Endothelial cell of umbilical vein (primary cell): Measurements from ENCODE around the gene TTF1. TPM values are rescaled to one million over a fixed set of nuclear protein-coding genes. Genes with fewer than 3 reads are reported as not detected.

Experiments used
- BruUV-seq: library from RNA; stranded (reverse); fragments of 400-500 nt; replicated peaks from 2 replicates; lab custom pipeline; 2021; lab: Mats Ljungman, UMichigan
- CTCF ChIA-PET: fragments of 300-600, 350-600 bp; sonication (Branson Sonifier 250); formaldehyde crosslinking; loops from one replicate; lab custom pipeline; 2021; ENCODE audit warnings: antibody characterized with exemption, inconsistent platforms; lab: Charles Lee
- POLR2A ChIA-PET: fragments of 300-600, 350-600 bp; sonication (Branson Sonifier 250); formaldehyde crosslinking; loops from one replicate; lab custom pipeline; 2021; ENCODE audit warnings: antibody characterized with exemption, inconsistent platforms; lab: Charles Lee
- DNase-seq: peaks from one replicate; pipeline ENCODE4 v3.0.0-alpha.2; 2011; ENCODE audit warnings: low read depth, low spot score
- FAIRE-seq: peaks from 2 replicates; lab custom pipeline; 2011; peaks lifted over from hg19 to GRCh38; lab: Jason Lieb, UNC
- H2AFZ ChIP-seq: 2 replicates; pipeline ENCODE4 v1.6.0; 2012; ENCODE audit warnings: low read depth, low read length, control low read depth, inconsistent platforms
- H3K27ac ChIP-seq: 2 replicates; pipeline ENCODE4 v1.5.1; 2011; ENCODE audit warnings: low read depth, mild to moderate bottlenecking, control low read depth, low read length, moderate library complexity; ENCODE audit not compliant: insufficient read depth
- H3K27me3 ChIP-seq, 2 experiments: 2 replicates each; pipeline versions ENCODE4 v1.6.0 to v1.6.1; 2011; ENCODE audit warnings: low read length in 2 of 2, mixed read lengths in 1 of 2; ENCODE audit not compliant: control insufficient read depth in 2 of 2, insufficient read depth in 2 of 2
- H3K36me3 ChIP-seq, 2 experiments: 2 replicates in 1 of 2; 3 replicates in 1 of 2; pipeline ENCODE4 v1.5.1; 2011; ENCODE audit warnings: low read length in 2 of 2, mild to moderate bottlenecking in 1 of 2, moderate library complexity in 1 of 2; ENCODE audit not compliant: control insufficient read depth in 2 of 2, insufficient read depth in 2 of 2; ENCODE audit errors: extremely low read depth in 1 of 2
- H3K4me1 ChIP-seq: 3 replicates; pipeline ENCODE4 v1.5.1; 2011; ENCODE audit warnings: mild to moderate bottlenecking, low read length; ENCODE audit not compliant: control insufficient read depth, insufficient read depth; ENCODE audit errors: extremely low read depth
- H3K4me2 ChIP-seq: 2 replicates; pipeline ENCODE4 v1.6.1; 2011; ENCODE audit warnings: low read length, control low read depth, mixed read lengths; ENCODE audit not compliant: insufficient read depth
- H3K4me3 ChIP-seq, 3 experiments: fragments of 200-600 bp in 1 of 3; sonication (generic), shearing (Covaris generic) in 1 of 3; replicated peaks in 1 of 3; 2 replicates each; pipeline ENCODE4 v1.5.1; 2011 to 2016; ENCODE audit warnings: control low read depth in 3 of 3, low read length in 3 of 3, mild to moderate bottlenecking in 2 of 3, inconsistent platforms in 1 of 3, low read depth in 1 of 3, moderate library complexity in 1 of 3; ENCODE audit not compliant: insufficient read depth in 1 of 3
- H3K79me2 ChIP-seq: 2 replicates; pipeline ENCODE4 v1.6.0; 2012; ENCODE audit warnings: low read length, inconsistent platforms; ENCODE audit not compliant: control insufficient read depth, insufficient read depth
- H3K9ac ChIP-seq: replicated peaks from 2 replicates; pipeline ENCODE3; 2011; ENCODE audit warnings: low read length, control low read depth; ENCODE audit not compliant: insufficient read depth; ENCODE audit errors: extremely low read depth
- H3K9me1 ChIP-seq: replicated peaks from 3 replicates; pipeline ENCODE4 v1.6.0; 2011; ENCODE audit warnings: mild to moderate bottlenecking, low read length; ENCODE audit not compliant: control insufficient read depth, insufficient read depth; ENCODE audit errors: extremely low read depth
- H3K9me3 ChIP-seq: replicated peaks from 2 replicates; pipeline ENCODE4 v1.5.1; 2012; ENCODE audit warnings: low read length, inconsistent platforms; ENCODE audit not compliant: control insufficient read depth, insufficient read depth
- H4K20me1 ChIP-seq: replicated peaks from 2 replicates; pipeline ENCODE3; 2011; ENCODE audit warnings: mild to moderate bottlenecking, low read length; ENCODE audit not compliant: control insufficient read depth, insufficient read depth; ENCODE audit errors: extremely low read depth
- CTCF ChIP-seq, 2 donors: IDR thresholded peaks; 1 replicate in 1 of 2; 2 replicates in 1 of 2; pipeline ENCODE4 v1.5.1; 2011; ENCODE audit warnings: low read length in 2 of 2, mild to moderate bottlenecking in 2 of 2, moderate library complexity in 2 of 2, control low read depth in 1 of 2, inconsistent platforms in 1 of 2, low read depth in 1 of 2; ENCODE audit not compliant: insufficient read depth in 1 of 2; ENCODE audit errors: extremely low read depth in 1 of 2
- EZH2 ChIP-seq: IDR thresholded peaks from 2 replicates; pipeline ENCODE4 v1.6.1; 2012; ENCODE audit warnings: borderline replicate concordance, low read depth, mild to moderate bottlenecking, moderate library complexity, low read length, inconsistent platforms; ENCODE audit not compliant: severe bottlenecking
- FOS ChIP-seq: IDR thresholded peaks from 2 replicates; pipeline ENCODE4 v1.6.1; 2011; ENCODE audit warnings: mild to moderate bottlenecking, low read length, moderate library complexity, borderline replicate concordance; ENCODE audit not compliant: insufficient read depth
- GATA2 ChIP-seq: IDR thresholded peaks from 2 replicates; pipeline ENCODE4 v1.7.0; 2011; ENCODE audit warnings: low read depth, mild to moderate bottlenecking, moderate library complexity, mixed read lengths, low read length; ENCODE audit not compliant: insufficient read length, insufficient read depth
- JUN ChIP-seq: IDR thresholded peaks from 2 replicates; pipeline ENCODE4 v1.6.1; 2011; ENCODE audit warnings: borderline replicate concordance, low read depth; ENCODE audit not compliant: insufficient read length, insufficient read depth
- MAX ChIP-seq: IDR thresholded peaks from 2 replicates; pipeline ENCODE4 v1.6.1; 2011; ENCODE audit not compliant: insufficient read depth, insufficient read length
- POLR2AphosphoS5 ChIP-seq: IDR thresholded peaks from 2 replicates; pipeline ENCODE4 v1.6.1; 2012; ENCODE audit warnings: low read depth, mild to moderate bottlenecking, control low read depth, low read length, moderate library complexity; ENCODE audit not compliant: insufficient read depth
- dilution Hi-C: fragments of 300-500 bp; cut with MboI; formaldehyde crosslinking; loops from one replicate; pipeline ENCODE4 v1.15.0; 2019; ENCODE audit warnings: low sequenced_read_pairs; ENCODE audit not compliant: extremely low pct_ligation_motif_present
- intact Hi-C: fragments of 100-400 bp; cut with micrococcal nuclease; formaldehyde crosslinking; loops from one replicate; pipeline ENCODE4 v1.10.0; 2022
- polyA plus RNA-seq, 4 experiments: library from polyadenylated mRNA; depleted of rRNA in 3 of 4; stranded (reverse) in 3 of 4; unstranded in 1 of 4; fragments of >200 nt; gene quantifications; 2 replicates each; pipeline versions ENCODE4 v1.2.1 to v1.2.3, GENCODE V29; 2011 to 2012; ENCODE audit warnings: missing spikeins in 1 of 4
- total RNA-seq: library from RNA; stranded (reverse); gene quantifications from 2 replicates; pipeline ENCODE4 v1.2.3, GENCODE V29; 2021

Gene TTF1
- total and polyA plus RNA-seq, 2 donors (not counting 3 experiments of a cell fraction or from before 2014, with no cell fraction given): 4.9 to 12.0 TPM

DNA sequence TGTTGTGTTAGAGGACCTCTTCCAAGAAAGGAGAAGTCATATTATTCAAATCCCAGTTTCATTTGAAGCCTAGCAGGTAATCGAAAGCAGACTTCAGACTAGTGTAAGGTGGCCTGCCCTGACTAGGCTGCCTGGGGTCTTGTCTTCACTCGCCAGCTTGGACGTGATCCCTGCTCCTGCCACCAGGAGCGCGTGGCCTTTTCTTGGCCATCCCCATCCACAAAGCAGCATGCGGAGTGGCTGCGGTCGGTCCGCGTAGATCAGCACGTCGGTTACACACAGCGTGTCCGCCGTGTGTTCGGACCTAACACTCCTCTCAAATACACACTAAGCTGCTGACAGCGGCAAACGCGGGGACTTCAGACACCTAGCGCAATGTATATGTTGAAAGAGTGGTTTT, 40.7 kb upstream of the TTF1 start:
- intact Hi-C loops: no loop called here
- H3K9ac ChIP-seq: no peak overlapping the region
- H3K27me3 ChIP-seq: peaks cover 5 to 11% of the 10 kb centered on the region in 2 experiments
- H3K4me1 ChIP-seq: no peaks in the 10 kb centered on the region
- no peaks in the 10 kb centered on the region for H3K9me3 ChIP-seq
- ChIA-PET CTCF (interaction anchor here (1.2 kb wide), 1 partner anchor 11 kb away, joined by 3 read pairs; no protein-coding TSS in a partner anchor), POLR2A (no interaction called here)
- H3K36me3 ChIP-seq: no peaks in the 10 kb centered on the region
- dilution Hi-C loops: no loop called here
- no peaks in the 10 kb centered on the region for H3K9me1 ChIP-seq
- no peak overlapping the region for H3K4me3 ChIP-seq
- TF ChIP-seq MAX (no peak), GATA2 (no peak), FOS (no peak), EZH2 (no peak), POLR2AphosphoS5 (no peak), JUN (no peak), CTCF (IDR thresholded peaks at IDR 0.05; ENCODE audit: extremely low read depth in 1 of 2, insufficient read depth in 1 of 2, low read depth in 1 of 2, low read length in 2 of 2) (peak; percentile 7 to 40)
- H3K79me2 ChIP-seq: no peaks in the 10 kb centered on the region
- H4K20me1 ChIP-seq: no peaks in the 10 kb centered on the region
- no TSS peak for BruUV-seq
- no peak overlapping the region for H2AFZ ChIP-seq
- DNase-seq: no peak
- FAIRE-seq: no peak
- no peak overlapping the region for H3K27ac ChIP-seq
- H3K4me2 ChIP-seq: no peak overlapping the region
